Measurements from ENCODE around the gene LRFN5.

LRFN5 gene

DNA sequence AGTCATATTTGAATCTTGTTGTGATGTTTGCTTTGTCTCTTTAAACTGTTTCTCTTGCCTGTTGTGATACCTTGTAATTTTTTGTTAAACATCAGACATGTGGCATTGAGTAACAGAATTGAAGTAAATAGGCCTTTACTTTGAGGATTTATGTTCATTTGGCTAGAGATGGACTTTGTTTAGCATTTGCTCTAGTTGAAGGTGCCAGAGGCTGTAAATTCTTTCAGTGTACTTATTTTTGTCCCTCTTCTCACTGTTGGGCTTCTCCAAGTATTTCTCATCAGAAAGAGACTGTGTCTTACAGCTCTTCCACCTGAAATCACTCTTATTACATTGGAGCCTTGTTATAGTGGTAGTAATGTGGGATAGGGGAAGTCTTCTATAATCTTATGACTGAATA lies 175.8 kb downstream of the LRFN5 start:
- TF ChIP-seq, protein P1, sequence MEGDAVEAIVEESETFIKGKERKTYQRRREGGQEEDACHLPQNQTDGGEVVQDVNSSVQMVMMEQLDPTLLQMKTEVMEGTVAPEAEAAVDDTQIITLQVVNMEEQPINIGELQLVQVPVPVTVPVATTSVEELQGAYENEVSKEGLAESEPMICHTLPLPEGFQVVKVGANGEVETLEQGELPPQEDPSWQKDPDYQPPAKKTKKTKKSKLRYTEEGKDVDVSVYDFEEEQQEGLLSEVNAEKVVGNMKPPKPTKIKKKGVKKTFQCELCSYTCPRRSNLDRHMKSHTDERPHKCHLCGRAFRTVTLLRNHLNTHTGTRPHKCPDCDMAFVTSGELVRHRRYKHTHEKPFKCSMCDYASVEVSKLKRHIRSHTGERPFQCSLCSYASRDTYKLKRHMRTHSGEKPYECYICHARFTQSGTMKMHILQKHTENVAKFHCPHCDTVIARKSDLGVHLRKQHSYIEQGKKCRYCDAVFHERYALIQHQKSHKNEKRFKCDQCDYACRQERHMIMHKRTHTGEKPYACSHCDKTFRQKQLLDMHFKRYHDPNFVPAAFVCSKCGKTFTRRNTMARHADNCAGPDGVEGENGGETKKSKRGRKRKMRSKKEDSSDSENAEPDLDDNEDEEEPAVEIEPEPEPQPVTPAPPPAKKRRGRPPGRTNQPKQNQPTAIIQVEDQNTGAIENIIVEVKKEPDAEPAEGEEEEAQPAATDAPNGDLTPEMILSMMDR (IDR thresholded peaks at IDR 0.05; ENCODE audit: insufficient read depth, low read depth, low read length, missing control alignments) = no peak
- H3K4me3 ChIP-seq (ENCODE audit: low read length) = no peak overlapping the region
- no peak for DNase-seq (ENCODE audit: low read depth)

DNA sequence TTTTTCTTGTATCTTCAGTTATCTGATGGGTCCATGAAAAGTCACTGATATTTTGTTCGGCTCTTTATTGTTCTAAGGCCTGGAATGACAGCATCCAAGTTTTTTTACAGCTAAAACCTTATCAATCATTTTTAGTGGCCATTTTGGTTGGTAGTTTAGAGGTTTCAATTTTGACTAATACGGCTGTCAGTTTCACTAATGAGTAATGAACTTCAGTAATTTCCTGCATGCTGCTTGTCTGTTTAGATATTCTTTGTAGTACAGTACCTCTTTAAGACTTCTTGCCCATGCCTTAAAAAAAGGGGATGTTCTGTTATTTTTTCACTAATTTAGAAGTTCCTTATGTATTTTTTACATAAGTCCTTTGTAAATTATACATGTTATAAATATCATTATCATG lies 176.7 kb downstream of the LRFN5 start:
- no peak for DNase-seq (ENCODE audit: low read depth)
- TF ChIP-seq, protein P1 (IDR thresholded peaks at IDR 0.05; ENCODE audit: insufficient read depth, low read depth, low read length, missing control alignments) = no peak
- H3K4me3 ChIP-seq (ENCODE audit: low read length) = no peak overlapping the region

DNA sequence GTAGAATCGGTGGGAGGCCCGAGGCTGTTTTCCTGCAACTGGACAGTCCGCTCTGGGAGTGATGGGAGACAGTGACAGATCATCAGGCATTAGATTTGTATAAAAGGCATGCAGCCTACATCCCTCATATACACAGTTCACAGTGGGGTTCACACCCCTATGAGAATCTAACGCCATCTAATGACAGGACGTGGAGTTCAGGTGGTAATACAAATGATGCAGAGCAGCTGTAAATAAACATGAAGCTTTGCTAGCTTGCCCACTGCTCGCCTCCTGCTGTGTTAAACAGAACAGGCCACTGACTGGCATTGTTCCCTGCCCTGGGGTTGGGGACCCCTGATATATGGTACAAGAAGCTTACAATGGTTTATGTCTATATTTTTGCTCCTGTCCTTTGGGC lies 179.0 kb downstream of the LRFN5 start:
- TF ChIP-seq, protein P1 (IDR thresholded peaks at IDR 0.05; ENCODE audit: insufficient read depth, low read depth, low read length, missing control alignments) = no peak
- DNase-seq (ENCODE audit: low read depth) = no peak
- no peak overlapping the region for H3K4me3 ChIP-seq (ENCODE audit: low read length)

- no peak overlapping the region for H3K4me3 ChIP-seq (ENCODE audit: low read length)
- TF ChIP-seq, protein P1 (IDR thresholded peaks at IDR 0.05; ENCODE audit: insufficient read depth, low read depth, low read length, missing control alignments) = no peak
- no peak for DNase-seq (ENCODE audit: low read depth)
Measured at GRCh38 chr14:41799817-41800216, 193.1 kb downstream of the LRFN5 start.

DNA sequence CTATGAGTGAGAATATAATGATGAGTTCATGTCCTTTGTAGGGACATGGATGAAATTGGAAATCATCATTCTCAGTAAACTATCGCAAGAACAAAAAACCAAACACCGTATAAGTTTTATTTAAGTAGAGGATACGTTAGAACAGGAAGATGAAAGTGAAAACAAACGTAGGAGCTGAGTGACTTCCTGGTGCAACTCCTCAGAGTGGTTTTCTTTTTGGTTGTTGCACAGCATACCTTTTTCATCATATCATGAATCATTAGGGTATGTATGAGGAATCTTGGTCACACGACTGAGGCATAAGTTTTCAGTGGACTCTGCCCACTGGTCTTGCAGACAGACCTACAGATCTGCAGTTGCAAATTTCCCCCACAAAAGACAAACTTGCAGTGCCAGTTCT lies 199.0 kb downstream of the LRFN5 start:
- TF ChIP-seq, protein P1 (IDR thresholded peaks at IDR 0.05; ENCODE audit: insufficient read depth, low read depth, low read length, missing control alignments) = no peak
- no peak for DNase-seq (ENCODE audit: low read depth)
- H3K4me3 ChIP-seq (ENCODE audit: low read length) = no peak overlapping the region

DNA sequence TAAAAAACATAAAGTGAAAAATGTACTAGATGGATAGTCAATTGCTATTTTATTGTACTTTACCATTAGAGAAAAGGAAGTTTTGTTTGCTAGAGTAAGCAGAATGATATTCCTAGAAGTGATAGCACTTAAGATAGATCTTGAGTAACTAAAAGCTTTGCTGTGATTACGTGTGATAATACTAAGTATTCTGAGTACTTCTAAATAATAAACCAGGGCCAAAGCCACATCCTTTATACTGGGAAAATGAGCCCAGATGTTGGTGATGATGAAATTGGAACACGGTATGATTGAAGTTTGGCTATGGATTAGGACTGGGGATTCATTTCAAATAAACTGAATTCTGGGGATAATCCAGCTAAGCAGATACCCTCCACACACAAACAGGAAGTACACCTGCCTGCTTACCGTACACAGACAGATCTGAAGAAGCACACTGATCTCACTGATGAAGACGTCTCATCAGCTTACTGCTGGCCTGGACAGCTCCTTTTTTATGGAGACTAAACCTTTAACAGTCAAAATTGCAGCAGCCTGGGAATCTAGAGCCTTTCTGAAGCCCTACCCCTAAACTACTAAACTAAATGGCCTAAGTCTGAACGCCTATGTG lies 199.8 kb downstream of the LRFN5 start:
- no peak overlapping the region for H3K4me3 ChIP-seq (ENCODE audit: low read length)
- TF ChIP-seq, protein P1 (IDR thresholded peaks at IDR 0.05; ENCODE audit: insufficient read depth, low read depth, low read length, missing control alignments) = no peak
- no peak for DNase-seq (ENCODE audit: low read depth)

- H3K4me3 ChIP-seq (ENCODE audit: low read length) = no peak overlapping the region
- DNase-seq (ENCODE audit: low read depth) = no peak
- TF ChIP-seq, protein P1 (IDR thresholded peaks at IDR 0.05; ENCODE audit: insufficient read depth, low read depth, low read length, missing control alignments) = no peak
Measured at GRCh38 chr14:41810362-41810761, 203.7 kb downstream of the LRFN5 start.
